Panc1 (cell line): ENCODE results near the gene PRDX4. TPM values are rescaled to one million over a fixed set of nuclear protein-coding genes. Genes with fewer than 3 reads are reported as not detected.

Experiments used
- ATAC-seq: fragments of 200-7000 bp; cut with Tn5 transposase; 2 replicates; pipeline ENCODE4 v1.9.1; 2020; ENCODE audit warnings: mild to moderate bottlenecking, moderate library complexity
- Bru-seq: library from RNA; stranded (reverse); fragments of 400-500 nt; gene quantifications from one replicate; lab custom pipeline; 2021; lab: Mats Ljungman, UMichigan
- BruChase-seq, 2 experiments: library from RNA; stranded (reverse); fragments of 400-500 nt; gene quantifications; one replicate each; lab custom pipeline; 2021; lab: Mats Ljungman, UMichigan
- BruUV-seq: library from RNA; stranded (reverse); fragments of 400-500 nt; replicated peaks from 2 replicates; lab custom pipeline; 2021; lab: Mats Ljungman, UMichigan
- CTCF ChIA-PET: fragments of 300-600 bp; sonication (Branson Sonifier 250); formaldehyde crosslinking; loops from one replicate; lab custom pipeline; 2022; ENCODE audit warnings: antibody characterized with exemption; lab: Charles Lee
- POLR2A ChIA-PET: fragments of 300-600 bp; sonication (Branson Sonifier 250); formaldehyde crosslinking; loops from one replicate; lab custom pipeline; 2022; ENCODE audit warnings: antibody characterized with exemption; lab: Charles Lee
- DNase-seq: peaks from one replicate; pipeline ENCODE4 v3.0.0-alpha.2; 2010; ENCODE audit warnings: low read depth, low spot score
- H3K27ac ChIP-seq: 2 replicates; pipeline ENCODE4 v1.5.1; 2011; ENCODE audit warnings: mild to moderate bottlenecking, low read length, inconsistent platforms
- H3K27me3 ChIP-seq: fragments of 200-500 bp; sonication (Bioruptor generic); 2 replicates; pipeline ENCODE4 v1.6.0; 2014; ENCODE audit warnings: low read length, inconsistent platforms; ENCODE audit not compliant: control insufficient read depth, insufficient read depth
- H3K36me3 ChIP-seq: fragments of 200-500 bp; sonication (Bioruptor generic); 2 replicates; pipeline ENCODE4 v1.5.1; 2014; ENCODE audit warnings: inconsistent platforms, mild to moderate bottlenecking, low read length, moderate library complexity; ENCODE audit not compliant: control insufficient read depth, insufficient read depth
- H3K4me1 ChIP-seq: 2 replicates; pipeline ENCODE4 v1.5.1; 2011; ENCODE audit warnings: inconsistent platforms, mild to moderate bottlenecking, low read length, moderate library complexity; ENCODE audit not compliant: control insufficient read depth, insufficient read depth
- H3K4me3 ChIP-seq, 2 experiments: 2 replicates each; pipeline ENCODE4 v1.5.1; 2011 to 2012; ENCODE audit warnings: low read depth in 2 of 2, low read length in 2 of 2, mild to moderate bottlenecking in 2 of 2, inconsistent platforms in 1 of 2, moderate library complexity in 1 of 2
- H3K9me3 ChIP-seq: fragments of 200-500 bp; sonication (Bioruptor generic); 2 replicates; pipeline ENCODE4 v1.5.1; 2014; ENCODE audit warnings: low read depth, mild to moderate bottlenecking, inconsistent platforms, low read length, moderate library complexity; ENCODE audit not compliant: control insufficient read depth, insufficient read depth
- CTCF ChIP-seq: fragments of 450-650 bp; IDR thresholded peaks from 2 replicates; pipeline ENCODE4 v1.5.1; 2017; ENCODE audit warnings: mild to moderate bottlenecking
- POLR2AphosphoS5 ChIP-seq: IDR thresholded peaks from 2 replicates; pipeline ENCODE4 v1.6.1; 2012; ENCODE audit warnings: mild to moderate bottlenecking, low read depth, low read length, moderate library complexity
- REST ChIP-seq, 2 experiments: IDR thresholded peaks; 2 replicates each; pipeline ENCODE4 v1.6.1; 2011 to 2012; ENCODE audit warnings: low read depth in 2 of 2, control low read depth in 1 of 2, low read length in 1 of 2, mild to moderate bottlenecking in 1 of 2, moderate library complexity in 1 of 2; ENCODE audit not compliant: insufficient read depth in 1 of 2
- SIN3A ChIP-seq: IDR thresholded peaks from 2 replicates; pipeline ENCODE4 v1.6.1; 2012; ENCODE audit warnings: low read depth, mild to moderate bottlenecking, low read length, moderate library complexity, borderline replicate concordance; ENCODE audit not compliant: insufficient read depth
- TCF7L2 ChIP-seq: IDR thresholded peaks from 2 replicates; pipeline ENCODE4 v1.6.1; 2011; ENCODE audit warnings: mild to moderate bottlenecking, low read depth, low read length, inconsistent platforms
- in situ Hi-C: cut with HindIII; loops from 2 replicates; pipeline ENCODE4 v1.10.0; 2016; ENCODE audit warnings: low sequenced_read_pairs, low pct_unique_long_range_greater_than_20kb
- intact Hi-C: fragments of 100-400 bp; cut with micrococcal nuclease; formaldehyde crosslinking; loops from one replicate; pipeline ENCODE4 v1.10.0; 2022; ENCODE audit not compliant: unreplicated experiment
- long read RNA-seq: library from polyadenylated mRNA; unstranded; transcript quantifications from one replicate; pipeline ENCODE4 v2.0.0, GENCODE V29; 2021; ENCODE audit not compliant: unreplicated experiment
- polyA plus RNA-seq: library from polyadenylated mRNA; unstranded; fragments of >200 nt; gene quantifications from one replicate; pipeline ENCODE4 v1.2.1, GENCODE V29; 2012; ENCODE audit warnings: missing spikeins; ENCODE audit not compliant: insufficient read length
- total RNA-seq: library from RNA; stranded (reverse); gene quantifications from one replicate; pipeline ENCODE4 v1.2.1, GENCODE V29; 2021; ENCODE audit not compliant: unreplicated experiment

PRDX4 gene
- total RNA-seq (106 TPM), Bru-seq, nascent RNA (percentile 70 among the genes with signal in this experiment), BruChase-seq, experiment 1, labeled RNA remaining after a 2-hour chase (percentile 58 among the genes with signal in this experiment), BruChase-seq, experiment 2, labeled RNA remaining after a 6-hour chase (percentile 70 among the genes with signal in this experiment)
- 99.2 TPM for polyA plus RNA-seq
- long read RNA-seq, transcript PRDX4-202 (7 exons, 1,005 nt) = major isoform, 132 of 170 reads
- long read RNA-seq, partial matches to known transcripts = 32 of 170 reads
- long read RNA-seq, other reads (novel, unspliced or antisense) = 5 of 170 reads

- intact Hi-C loops = no loop called here
- TF ChIP-seq CTCF = no peak
- peak; percentile 52 for TF ChIP-seq POLR2AphosphoS5
These were observed at the start of gene PRDX4 for GRCh38 chrX:23667239-23668177. Gene PRDX4 (plus strand): TSS chrX:23667493. CDS start chrX:23667571, 78 bp downstream.

GRCh38 chrX:23621621-23622265 is 45.5 kb upstream of the PRDX4 start:
- in situ Hi-C loops = no loop called here
- ChIA-PET POLR2A (no interaction called here), CTCF (no interaction called here)
- Histone ChIP-seq H3K27ac (no peak overlapping the region), H3K4me1 (no peaks in the 10 kb centered on the region), H3K27me3 (no peaks in the 10 kb centered on the region), H3K36me3 (no peaks in the 10 kb centered on the region), H3K9me3 (no peaks in the 10 kb centered on the region), H3K4me3 (no peak overlapping the region)
- ATAC-seq (no peak), DNase-seq (no peak)
- TF ChIP-seq CTCF (no peak), SIN3A (no peak), REST (IDR thresholded peaks at IDR 0.05; ENCODE audit: insufficient read depth in 1 of 2, low read depth in 2 of 2, low read length in 1 of 2) (no peak), TCF7L2 (no peak), POLR2AphosphoS5 (no peak)
- intact Hi-C loops = no loop called here
- no TSS peak for BruUV-seq

More at GRCh38 chrX:23667239-23668177, at the start of gene PRDX4:
- ATAC-seq (peak; percentile 94), DNase-seq (peak; percentile 20)
- peaks cover 2% of the 10 kb centered on the region for H3K4me1 ChIP-seq
- in situ Hi-C loops = no loop called here
- peak within 1 kb of the TSS; percentile 83 for H3K27ac ChIP-seq
- H3K36me3 ChIP-seq = peaks cover 3% of the 10 kb centered on the region; the same call in 1 of the 2 replicates
- H3K27me3 ChIP-seq = no peaks in the 10 kb centered on the region
- no peaks in the 10 kb centered on the region for H3K9me3 ChIP-seq
- BruUV-seq = no TSS peak
- ChIA-PET POLR2A (interaction anchor here (0.5 to 0.7 kb wide), 2 partner anchors 14 to 244 kb away, joined by 4 read pairs; no protein-coding TSS in a partner anchor), CTCF (no interaction called here)
- peak within 1 kb of the TSS; percentile 60 to 70 for H3K4me3 ChIP-seq
